Mononuclear cell (primary cell): Measurements from ENCODE around the gene MRPL21. TPM values are rescaled to one million over a fixed set of nuclear protein-coding genes. Genes with fewer than 3 reads are reported as not detected.
"Not testable (repeated sequence)": the region's sequence is repeated elsewhere in the genome, so short reads cannot be mapped to it uniquely, and the experiment has no call there.

ENCODE experiments used
- H3K27me3 ChIP-seq: 2 replicates; pipeline ENCODE4 v1.6.0; 2011; ENCODE audit warnings: low read length, control low read depth; ENCODE audit not compliant: insufficient read depth
- H3K4me1 ChIP-seq: 2 replicates; pipeline ENCODE4 v1.5.1; 2011; ENCODE audit warnings: mild to moderate bottlenecking, low read length, control low read depth; ENCODE audit not compliant: insufficient read depth
- H3K4me3 ChIP-seq: 2 replicates; pipeline ENCODE4 v1.5.1; 2011; ENCODE audit warnings: mild to moderate bottlenecking, low read length, moderate library complexity
- H3K9me3 ChIP-seq: 2 replicates; pipeline ENCODE4 v1.5.1; 2011; ENCODE audit warnings: low read depth, mild to moderate bottlenecking, control low read depth, low read length
- total RNA-seq: library from RNA; depleted of rRNA; stranded (reverse); fragments of >200 nt; gene quantifications from one replicate; pipeline ENCODE4 v1.2.3, GENCODE V29; 2012

The MRPL21 gene
- total RNA-seq, 1 donor, result 20.4 TPM

DNA sequence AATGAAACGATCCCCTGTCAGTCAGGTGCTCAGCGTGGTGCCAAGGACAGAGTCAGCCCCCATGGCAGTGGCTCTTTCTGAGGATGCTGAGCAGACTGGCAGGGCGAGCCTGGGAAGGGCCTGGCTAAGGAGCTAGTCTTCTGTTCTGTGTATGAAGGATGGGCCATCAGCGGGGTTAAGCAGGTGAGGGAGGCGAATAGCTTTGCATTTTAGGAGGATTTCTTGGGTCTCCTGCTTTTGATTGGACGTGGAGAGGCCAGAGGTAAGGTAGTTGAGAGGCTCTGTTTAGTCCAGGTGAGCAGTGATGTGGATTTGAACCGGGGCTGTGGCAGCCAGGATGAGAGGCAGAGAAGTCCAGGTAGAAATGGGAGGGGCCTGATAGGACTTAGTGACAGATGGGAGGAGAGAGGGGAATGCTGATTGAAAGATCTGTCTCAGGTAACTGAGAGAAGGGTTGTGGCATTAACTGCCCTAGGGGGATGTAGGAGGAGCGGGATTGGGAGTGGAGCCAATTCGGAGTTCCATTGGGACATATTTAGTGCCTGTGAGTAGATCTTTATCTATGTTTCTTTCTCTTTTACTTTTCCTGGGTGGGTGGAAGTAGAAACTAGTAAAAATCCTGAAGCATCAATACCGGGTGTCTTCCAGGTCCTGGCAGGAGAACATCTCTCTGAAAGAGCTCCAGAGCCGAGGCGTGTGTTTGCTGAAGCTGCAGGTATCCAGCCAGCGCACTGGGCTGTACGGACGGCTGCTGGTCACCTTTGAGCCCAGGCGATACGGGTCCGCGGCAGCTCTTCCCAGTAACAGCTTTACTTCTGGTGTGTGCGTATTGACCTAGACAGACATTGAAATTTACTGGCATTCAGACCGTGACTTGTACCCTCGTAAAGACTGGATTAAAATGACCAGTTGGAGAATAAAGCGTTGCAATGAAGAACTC lies 2.1 kb upstream of the MRPL21 start:
- no peak overlapping the region for H3K4me3 ChIP-seq
- H3K27me3 ChIP-seq, result no peaks in the 10 kb centered on the region
- no peaks in the 10 kb centered on the region for H3K9me3 ChIP-seq
- peaks cover 27% of the 10 kb centered on the region for H3K4me1 ChIP-seq

DNA sequence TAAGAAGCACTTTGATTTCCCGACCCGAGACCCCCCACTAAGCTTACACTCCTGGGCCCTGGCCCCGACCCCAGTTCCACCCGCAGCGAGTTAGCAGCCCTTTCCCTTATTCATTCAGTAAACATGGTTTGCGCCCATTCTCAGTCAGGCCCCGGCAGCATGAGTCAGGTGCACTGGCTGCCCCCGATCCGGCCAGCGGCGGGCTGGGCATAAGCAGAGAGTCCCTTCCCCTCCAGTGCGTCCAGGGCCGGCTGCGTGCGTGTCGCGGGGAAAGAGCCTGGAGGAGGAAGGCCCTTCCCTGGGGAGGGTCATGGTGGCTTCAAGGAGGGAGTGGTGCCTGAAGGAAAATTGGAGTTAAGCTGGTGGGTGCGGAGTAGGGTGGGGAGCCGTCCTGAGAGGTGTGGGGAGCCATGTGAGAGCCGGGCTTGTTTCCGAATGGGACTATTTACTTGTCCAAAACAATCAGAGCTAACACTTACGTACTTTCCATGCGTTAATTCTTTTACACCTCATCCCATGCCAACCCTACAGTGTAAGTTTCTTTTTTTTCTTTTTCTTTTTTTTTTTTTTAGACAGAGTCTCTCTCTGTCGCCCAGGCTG lies 716 bp upstream of the MRPL21 start:
- H3K4me3 ChIP-seq, result peak overlapping the region; percentile 74

GRCh38 chr11:68900835-68901381 lies 2.7 kb downstream of the MRPL21 start:
- no peaks in the 10 kb centered on the region for H3K9me3 ChIP-seq
- no peaks in the 10 kb centered on the region for H3K27me3 ChIP-seq
- H3K4me1 ChIP-seq, result peaks cover 25% of the 10 kb centered on the region
- H3K4me3 ChIP-seq, result no peak overlapping the region

More for the DNA sequence above, 716 bp upstream of the MRPL21 start:
- Histone ChIP-seq H3K9me3 (no peaks in the 10 kb centered on the region), H3K27me3 (no peaks in the 10 kb centered on the region), H3K4me1 (peaks cover 27% of the 10 kb centered on the region)

- Histone ChIP-seq H3K4me1 (no peaks in the 10 kb centered on the region), H3K4me3 (no peak overlapping the region), H3K27me3 (no peaks in the 10 kb centered on the region)
Measured at GRCh38 chr11:68897441-68897840, 6.2 kb downstream of the MRPL21 start.

DNA sequence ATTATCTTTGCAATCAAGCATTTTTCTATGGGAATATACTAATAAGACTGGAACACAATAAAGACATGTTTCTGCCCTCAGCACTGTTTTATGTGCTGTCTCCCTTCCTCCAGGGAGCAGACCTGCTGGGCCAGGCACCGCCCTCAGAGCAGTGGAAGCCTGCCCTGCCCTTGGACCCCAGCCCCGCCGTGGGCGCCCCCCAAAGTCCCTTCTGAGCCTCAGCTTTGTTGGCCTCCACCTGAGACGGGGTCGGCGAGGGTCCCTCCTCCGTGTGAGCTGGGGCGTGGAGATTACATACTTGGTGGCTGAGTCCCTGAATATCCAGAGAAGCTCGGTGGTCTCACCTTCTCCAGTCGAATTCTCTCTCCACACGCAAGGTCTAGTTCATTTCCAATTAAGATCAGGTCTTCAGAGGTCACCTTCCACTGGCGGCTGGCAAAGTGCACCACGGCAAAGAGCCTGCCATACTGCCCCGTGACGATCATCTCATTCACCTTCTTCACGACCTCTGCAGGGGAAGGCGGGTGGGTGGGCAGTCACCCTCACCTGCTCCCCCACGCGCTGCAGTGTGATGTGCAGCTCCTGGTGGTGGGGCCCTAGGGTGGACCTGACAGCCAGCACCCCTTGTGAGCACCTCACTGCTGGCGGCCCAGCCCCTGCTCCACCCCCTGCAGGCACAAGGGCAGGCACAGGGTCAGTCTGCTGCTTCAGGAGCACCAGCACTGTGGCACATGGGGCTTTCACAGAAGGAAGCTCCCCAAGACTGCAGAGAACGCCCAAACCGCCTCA lies 7.3 kb downstream of the MRPL21 start:
- H3K27me3 ChIP-seq, result no peaks in the 10 kb centered on the region
- no peaks in the 10 kb centered on the region for H3K4me1 ChIP-seq
- no peak overlapping the region for H3K4me3 ChIP-seq
- H3K9me3 ChIP-seq, result no peaks in the 10 kb centered on the region

More at GRCh38 chr11:68897441-68897840, 6.2 kb downstream of the MRPL21 start:
- H3K9me3 ChIP-seq, result no peaks in the 10 kb centered on the region

GRCh38 chr11:68893282-68893681 lies 10.3 kb downstream of the MRPL21 start:
- no peaks in the 10 kb centered on the region for H3K4me1 ChIP-seq
- H3K27me3 ChIP-seq, result no peaks in the 10 kb centered on the region
- H3K9me3 ChIP-seq, result no peaks in the 10 kb centered on the region
- H3K4me3 ChIP-seq, result no peak overlapping the region

DNA sequence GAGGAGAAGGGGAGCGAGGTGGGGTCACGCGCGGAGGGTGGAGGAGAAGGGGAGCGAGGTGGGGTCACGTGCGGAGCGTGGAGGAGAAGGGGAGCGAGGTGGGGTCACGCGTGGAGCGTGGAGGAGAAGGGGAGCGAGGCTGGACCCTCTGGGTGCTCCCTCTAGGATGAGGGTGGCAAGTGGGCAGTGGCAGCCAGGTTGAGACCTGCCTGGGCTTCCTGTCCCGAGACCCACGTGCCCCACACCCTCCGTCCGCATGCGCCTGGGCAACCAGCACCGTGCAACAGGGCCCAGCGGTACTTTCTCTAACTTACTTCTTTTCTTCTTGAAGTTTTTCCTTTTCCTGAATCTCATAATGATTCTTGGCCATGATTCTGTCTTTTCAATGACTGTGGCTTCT lies 11.1 kb downstream of the MRPL21 start:
- H3K4me3 ChIP-seq, result no peak overlapping the region

DNA sequence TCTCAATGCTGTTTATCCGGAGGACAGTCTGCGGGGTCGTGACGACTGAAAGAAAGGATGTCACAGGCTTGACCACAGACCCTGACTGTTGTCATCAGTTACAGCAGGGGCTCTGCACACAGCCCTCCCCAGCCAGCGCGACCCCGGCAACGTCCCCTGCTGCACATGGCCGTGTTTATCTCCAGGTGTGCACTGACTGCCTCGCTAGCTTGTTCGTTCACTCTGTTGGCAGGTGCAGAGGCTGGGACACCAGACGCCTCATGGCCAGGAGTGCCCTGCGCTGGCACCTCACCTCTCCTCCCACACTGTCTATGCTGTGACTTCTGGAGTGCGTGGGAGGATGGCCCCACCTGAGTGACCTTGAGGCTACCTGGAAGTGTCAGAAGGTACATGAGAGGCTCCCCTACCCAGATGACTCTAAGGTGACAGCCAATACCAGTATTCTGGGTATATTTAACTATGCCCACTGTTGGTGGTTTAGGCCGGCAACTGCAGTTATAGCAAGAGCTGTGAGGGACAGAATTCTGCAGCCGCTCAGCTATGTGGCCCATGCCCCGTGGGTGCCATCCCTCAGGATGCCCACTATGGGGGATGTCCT lies 12.2 kb downstream of the MRPL21 start:
- Histone ChIP-seq H3K9me3 (no peaks in the 10 kb centered on the region), H3K4me3 (no peak overlapping the region), H3K4me1 (no peaks in the 10 kb centered on the region), H3K27me3 (no peaks in the 10 kb centered on the region)

More for the DNA sequence above, 11.1 kb downstream of the MRPL21 start:
- Histone ChIP-seq H3K4me1 (no peaks in the 10 kb centered on the region), H3K9me3 (no peaks in the 10 kb centered on the region), H3K27me3 (no peaks in the 10 kb centered on the region)

- Histone ChIP-seq H3K9me3 (no peaks in the 10 kb centered on the region), H3K27me3 (no peaks in the 10 kb centered on the region), H3K4me3 (no peak overlapping the region), H3K4me1 (no peaks in the 10 kb centered on the region)
Measured at GRCh38 chr11:68890490-68891231, 13.0 kb downstream of the MRPL21 start.

GRCh38 chr11:68889948-68890446 lies 13.6 kb downstream of the MRPL21 start:
- H3K4me3 ChIP-seq, result no peak overlapping the region
- no peaks in the 10 kb centered on the region for H3K4me1 ChIP-seq
- no peaks in the 10 kb centered on the region for H3K27me3 ChIP-seq
- H3K9me3 ChIP-seq, result no peaks in the 10 kb centered on the region

- H3K4me3 ChIP-seq, H3K4me1 ChIP-seq, H3K9me3 ChIP-seq, H3K27me3 ChIP-seq: not testable (repeated sequence)
Measured at GRCh38 chr11:68884827-68885226, 18.8 kb downstream of the MRPL21 start.

- H3K4me3 ChIP-seq, result no peak overlapping the region
- no peaks in the 10 kb centered on the region for H3K27me3 ChIP-seq
- H3K4me1 ChIP-seq, result no peaks in the 10 kb centered on the region
- H3K9me3 ChIP-seq, result no peaks in the 10 kb centered on the region
Measured at GRCh38 chr11:68882391-68882790, 21.2 kb downstream of the MRPL21 start.

DNA sequence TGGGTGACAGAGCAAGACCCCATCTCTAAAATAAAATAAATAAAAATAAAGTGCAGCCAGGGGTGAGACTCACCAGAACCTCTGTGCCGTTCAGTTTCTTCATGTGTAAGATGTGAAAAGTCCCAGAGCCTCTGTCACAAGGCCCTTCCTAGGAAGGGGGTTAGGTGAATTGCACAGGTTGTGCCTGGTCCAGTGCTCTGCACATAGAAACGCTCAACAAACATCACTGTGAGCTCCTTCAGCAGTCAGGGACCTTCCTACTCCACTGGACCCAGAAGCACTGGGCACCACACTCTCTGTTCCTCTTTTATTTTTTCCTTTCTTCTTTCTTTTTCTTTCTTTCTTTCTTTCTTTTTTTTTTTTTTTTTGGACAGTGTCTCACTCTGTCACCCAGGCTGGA lies 22.3 kb downstream of the MRPL21 start:
- H3K27me3 ChIP-seq, result no peaks in the 10 kb centered on the region
- H3K4me1 ChIP-seq, result no peaks in the 10 kb centered on the region

DNA sequence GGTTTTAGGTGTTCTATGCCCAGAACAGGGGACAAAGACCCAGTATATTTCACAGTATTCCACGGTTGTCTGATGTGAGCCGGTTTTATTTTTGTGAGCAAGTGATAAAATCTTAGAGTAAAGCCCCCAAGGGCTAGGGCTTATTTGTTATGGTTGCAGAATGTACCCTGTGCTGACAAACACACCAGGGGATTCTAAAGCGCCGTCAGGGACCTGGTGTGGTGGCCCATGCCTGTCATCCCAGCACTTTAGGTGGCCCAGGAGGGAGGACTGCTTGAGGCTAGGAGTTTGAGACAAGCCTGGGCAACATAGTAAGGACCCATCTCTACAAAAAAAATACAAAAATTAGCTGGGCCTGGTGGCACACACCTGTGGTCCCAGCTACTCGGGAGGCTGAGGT lies 22.8 kb downstream of the MRPL21 start:
- Histone ChIP-seq H3K4me3 (no peak overlapping the region), H3K9me3 (no peaks in the 10 kb centered on the region), H3K4me1 (no peaks in the 10 kb centered on the region), H3K27me3 (no peaks in the 10 kb centered on the region)

More for the DNA sequence above, 22.3 kb downstream of the MRPL21 start:
- no peaks in the 10 kb centered on the region for H3K9me3 ChIP-seq
- H3K4me3 ChIP-seq, result no peak overlapping the region
